ENCODE data around the gene UBE2N.
"Not testable (repeated sequence)": the region's sequence is repeated elsewhere in the genome, so short reads cannot be mapped to it uniquely, and the experiment has no call there.

The UBE2N gene

DNA sequence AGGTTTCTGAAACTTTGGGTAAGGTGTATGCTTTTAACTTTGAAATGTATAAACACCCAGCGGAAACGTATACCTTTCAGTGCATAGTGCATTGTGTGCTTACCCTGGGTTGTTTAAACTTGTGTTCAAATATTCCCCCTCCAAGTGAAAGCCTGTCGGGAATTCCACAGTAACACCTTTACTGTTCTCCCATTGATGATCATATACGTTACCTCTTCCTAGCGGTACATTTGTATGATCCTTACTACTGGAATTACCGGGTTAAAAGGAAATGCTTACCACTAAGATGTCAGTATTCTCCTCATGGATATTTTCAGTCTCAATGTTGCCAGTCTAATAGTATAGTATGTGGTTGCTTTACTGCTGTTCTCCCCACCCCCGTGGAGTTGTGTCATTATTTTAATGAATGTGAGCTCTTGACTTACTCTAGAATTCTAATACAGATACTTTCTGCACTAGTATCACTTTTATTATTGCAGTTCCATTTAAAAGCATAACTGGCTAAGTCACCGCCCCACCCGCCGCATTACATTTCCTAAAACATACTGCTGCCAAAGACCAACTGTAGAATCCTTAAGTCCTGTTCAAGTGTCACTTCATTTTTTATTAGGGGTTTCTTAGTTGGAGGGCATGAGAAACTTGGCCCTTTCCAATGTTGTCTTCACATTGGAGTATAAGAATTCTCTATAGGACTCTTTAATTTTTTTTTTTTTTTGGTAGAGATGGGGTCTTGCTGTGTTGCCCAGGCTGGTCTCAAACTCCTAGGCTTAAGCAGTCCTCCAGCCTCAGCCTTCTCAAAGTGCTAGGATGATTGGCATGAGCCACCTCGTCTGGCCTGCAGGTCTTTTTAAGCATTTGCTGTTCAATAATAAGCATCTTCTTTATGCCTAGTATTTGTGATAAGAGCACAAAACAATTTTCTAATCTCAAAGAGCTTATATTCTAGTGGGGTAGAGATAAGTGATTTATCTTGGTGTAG, 39.1 kb downstream of the UBE2N start:
- no peak for DNase-seq (ENCODE audit: low spot score)
- H2BK12ac ChIP-seq (ENCODE audit: low read length) = no peak overlapping the region
- H2BK120ac ChIP-seq (ENCODE audit: low read depth, low read length) = no peak overlapping the region
- H3K27me3 ChIP-seq (ENCODE audit: control insufficient read depth in 3 of 3, insufficient read depth in 3 of 3, low read depth in 1 of 3, low read length in 3 of 3) = no peaks in the 10 kb centered on the region
- no peaks in the 10 kb centered on the region for H3K9me3 ChIP-seq (replicated peaks in 1 of 2; ENCODE audit: control insufficient read depth in 2 of 2, insufficient read depth in 1 of 2, low read depth in 1 of 2, low read length in 2 of 2)
- no peak overlapping the region for H2BK5ac ChIP-seq (ENCODE audit: low read length)
- no peak overlapping the region for H3K14ac ChIP-seq (ENCODE audit: low read length)
- no peak overlapping the region for H3K9ac ChIP-seq (ENCODE audit: low read depth, low read length, poor library complexity)
- no peak overlapping the region for H3K4me2 ChIP-seq (ENCODE audit: insufficient read depth, low read length, poor library complexity, severe bottlenecking)
- peaks cover 2 to 63% of the 10 kb centered on the region in 2 donors for H3K36me3 ChIP-seq (replicated peaks in 1 of 2; ENCODE audit: control insufficient read depth in 2 of 2, insufficient read depth in 2 of 2, low read length in 2 of 2)
- H4K8ac ChIP-seq (ENCODE audit: low read depth, low read length) = no peak overlapping the region
- no peak overlapping the region for H3K4ac ChIP-seq (ENCODE audit: low read length)
- no peak overlapping the region for H3K4me3 ChIP-seq (ENCODE audit: low read length in 2 of 2)
- H2AK5ac ChIP-seq (ENCODE audit: low read depth, low read length) = no peak overlapping the region
- H3K18ac ChIP-seq (ENCODE audit: low read length) = no peak overlapping the region
- H3K4me1 ChIP-seq (ENCODE audit: control insufficient read depth in 2 of 2, insufficient read depth in 1 of 2, low read depth in 1 of 2, low read length in 2 of 2) = no peaks in the 10 kb centered on the region
- WGBS, 2 donors (ENCODE audit: extremely low coverage in 2 of 2, insufficient read length in 2 of 2, insufficient replicate concordance in 1 of 2) = no CpG with 5 or more reads among the region's 11 CpGs
- H2AFZ ChIP-seq (ENCODE audit: low read length) = no peak overlapping the region
- H4K91ac ChIP-seq (ENCODE audit: low read depth, low read length, poor library complexity) = no peak overlapping the region
- no peak overlapping the region for H2BK15ac ChIP-seq (ENCODE audit: low read length)
- H3K79me1 ChIP-seq (ENCODE audit: low read depth, low read length) = peaks cover 1% of the 10 kb centered on the region
- H3K27ac ChIP-seq (replicated peaks; ENCODE audit: low read length) = no peak overlapping the region
- H3K23ac ChIP-seq (ENCODE audit: low read depth, low read length, poor library complexity) = no peak overlapping the region

DNA sequence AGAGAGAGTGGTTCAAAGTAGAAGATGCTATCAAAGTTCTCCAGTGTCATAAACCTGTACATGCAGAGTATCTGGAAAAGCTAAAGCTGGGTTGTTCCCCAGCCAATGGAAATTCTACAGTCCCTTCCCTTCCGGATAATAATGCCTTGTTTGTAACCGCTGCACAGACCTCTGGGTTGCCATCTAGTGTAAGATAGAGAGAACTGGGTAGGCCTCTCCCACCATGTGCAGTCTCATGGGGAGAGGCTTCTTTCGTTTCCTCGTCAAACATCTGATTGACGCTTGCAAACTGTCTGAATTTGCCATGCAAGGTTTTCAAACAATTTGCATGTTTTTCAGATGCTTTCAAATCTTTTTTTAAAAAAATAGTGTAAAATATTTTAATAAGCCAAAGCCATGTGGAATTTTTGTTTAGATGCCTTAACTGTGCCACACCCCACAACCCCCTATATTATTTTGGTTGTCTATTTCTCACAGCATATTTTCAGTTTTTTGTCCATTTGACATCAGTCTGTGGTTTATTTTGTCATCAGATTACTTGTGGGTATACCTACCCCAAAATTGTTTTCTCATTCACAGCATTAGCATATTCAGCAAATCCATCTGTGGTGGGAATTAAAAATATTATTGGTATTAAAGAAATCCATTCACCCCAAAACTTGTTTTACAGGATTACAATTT, 42.4 kb downstream of the UBE2N start:
- not testable (repeated sequence) for H3K27ac ChIP-seq (replicated peaks; ENCODE audit: low read length); H3K14ac ChIP-seq (ENCODE audit: low read length); H2BK15ac ChIP-seq (ENCODE audit: low read length); H3K27me3 ChIP-seq (ENCODE audit: control insufficient read depth in 3 of 3, insufficient read depth in 3 of 3, low read depth in 1 of 3, low read length in 3 of 3); H2BK12ac ChIP-seq (ENCODE audit: low read length); H4K91ac ChIP-seq (ENCODE audit: low read depth, low read length, poor library complexity); H2BK5ac ChIP-seq (ENCODE audit: low read length); H3K9ac ChIP-seq (ENCODE audit: low read depth, low read length, poor library complexity); H4K8ac ChIP-seq (ENCODE audit: low read depth, low read length); H2AFZ ChIP-seq (ENCODE audit: low read length); H2BK120ac ChIP-seq (ENCODE audit: low read depth, low read length); H3K9me3 ChIP-seq (replicated peaks in 1 of 2; ENCODE audit: control insufficient read depth in 2 of 2, insufficient read depth in 1 of 2, low read depth in 1 of 2, low read length in 2 of 2); H3K4ac ChIP-seq (ENCODE audit: low read length); H3K4me3 ChIP-seq (ENCODE audit: low read length in 2 of 2); DNase-seq (ENCODE audit: low spot score); H3K4me1 ChIP-seq (ENCODE audit: control insufficient read depth in 2 of 2, insufficient read depth in 1 of 2, low read depth in 1 of 2, low read length in 2 of 2); H3K18ac ChIP-seq (ENCODE audit: low read length); H3K4me2 ChIP-seq (ENCODE audit: insufficient read depth, low read length, poor library complexity, severe bottlenecking); H3K23ac ChIP-seq (ENCODE audit: low read depth, low read length, poor library complexity); H2AK5ac ChIP-seq (ENCODE audit: low read depth, low read length); H3K79me1 ChIP-seq (ENCODE audit: low read depth, low read length)
- WGBS, 2 donors (ENCODE audit: extremely low coverage in 2 of 2, insufficient read length in 2 of 2, insufficient replicate concordance in 1 of 2) = no CpG with 5 or more reads among the region's 5 CpGs
- peaks cover 3 to 61% of the 10 kb centered on the region in 2 donors for H3K36me3 ChIP-seq (replicated peaks in 1 of 2; ENCODE audit: control insufficient read depth in 2 of 2, insufficient read depth in 2 of 2, low read length in 2 of 2)

DNA sequence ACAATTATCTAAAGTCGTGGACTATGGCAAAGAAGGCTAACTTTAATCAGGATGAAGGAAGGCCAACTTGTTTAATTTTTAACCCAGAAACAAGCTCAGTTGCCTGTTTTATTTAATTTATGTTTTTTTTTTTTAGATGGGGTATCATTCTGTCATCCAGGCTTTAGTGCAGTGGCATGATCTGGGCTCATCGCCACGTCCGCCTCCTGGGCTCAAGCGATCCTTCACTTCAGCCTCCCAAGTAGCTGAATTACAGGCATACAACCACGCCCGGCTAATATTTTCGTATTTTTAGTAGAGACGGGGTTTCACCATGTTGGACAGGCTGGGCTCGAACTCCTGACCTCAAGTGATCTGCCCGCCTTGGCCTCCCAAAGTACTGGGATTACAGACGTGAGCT, 44.3 kb downstream of the UBE2N start:
- Histone ChIP-seq H2BK12ac (ENCODE audit: low read length) (no peak overlapping the region), H2BK5ac (ENCODE audit: low read length) (no peak overlapping the region), H3K9ac (ENCODE audit: low read depth, low read length, poor library complexity) (no peak overlapping the region), H3K14ac (ENCODE audit: low read length) (no peak overlapping the region), H3K27ac (replicated peaks; ENCODE audit: low read length) (no peak overlapping the region), H3K23ac (ENCODE audit: low read depth, low read length, poor library complexity) (no peak overlapping the region), H3K9me3 (replicated peaks in 1 of 2; ENCODE audit: control insufficient read depth in 2 of 2, insufficient read depth in 1 of 2, low read depth in 1 of 2, low read length in 2 of 2) (no peaks in the 10 kb centered on the region), H3K18ac (ENCODE audit: low read length) (no peak overlapping the region), H4K8ac (ENCODE audit: low read depth, low read length) (no peak overlapping the region), H3K4me2 (ENCODE audit: insufficient read depth, low read length, poor library complexity, severe bottlenecking) (no peak overlapping the region), H3K79me1 (ENCODE audit: low read depth, low read length) (peaks cover 1% of the 10 kb centered on the region), H3K4me1 (ENCODE audit: control insufficient read depth in 2 of 2, insufficient read depth in 1 of 2, low read depth in 1 of 2, low read length in 2 of 2) (no peaks in the 10 kb centered on the region), H3K4me3 (ENCODE audit: low read length in 2 of 2) (no peak overlapping the region), H2BK120ac (ENCODE audit: low read depth, low read length) (no peak overlapping the region), H3K36me3 (replicated peaks in 1 of 2; ENCODE audit: control insufficient read depth in 2 of 2, insufficient read depth in 2 of 2, low read length in 2 of 2) (peaks cover 3 to 49% of the 10 kb centered on the region in 2 donors), H2AFZ (ENCODE audit: low read length) (no peak overlapping the region), H3K4ac (ENCODE audit: low read length) (no peak overlapping the region), H4K91ac (ENCODE audit: low read depth, low read length, poor library complexity) (no peak overlapping the region), H3K27me3 (ENCODE audit: control insufficient read depth in 3 of 3, insufficient read depth in 3 of 3, low read depth in 1 of 3, low read length in 3 of 3) (no peaks in the 10 kb centered on the region), H2BK15ac (ENCODE audit: low read length) (no peak overlapping the region), H2AK5ac (ENCODE audit: low read depth, low read length) (no peak overlapping the region)
- no CpG with 5 or more reads among the region's 12 CpGs for WGBS, 2 donors (ENCODE audit: extremely low coverage in 2 of 2, insufficient read length in 2 of 2, insufficient replicate concordance in 1 of 2)
- DNase-seq (ENCODE audit: low spot score) = no peak

DNA sequence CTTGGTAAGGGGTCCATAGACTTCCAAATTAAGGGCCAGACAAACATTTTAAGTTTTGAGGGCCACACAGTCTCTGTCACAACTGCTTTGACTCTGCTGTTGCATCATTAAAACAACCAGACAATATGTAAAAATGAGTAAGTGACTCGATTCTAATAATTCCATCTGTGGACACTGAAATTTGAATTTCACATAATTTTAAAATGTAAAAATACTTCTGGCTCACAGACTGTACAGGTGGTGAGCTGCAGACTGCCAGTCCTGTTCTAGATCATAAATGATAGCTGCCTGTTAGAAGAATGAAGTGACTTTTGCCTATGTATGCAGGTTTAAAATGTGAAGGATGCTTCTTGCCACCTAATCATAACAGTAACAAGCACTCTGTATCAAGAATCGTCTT, 48.3 kb downstream of the UBE2N start:
- WGBS, 2 donors (ENCODE audit: extremely low coverage in 2 of 2, insufficient read length in 2 of 2, insufficient replicate concordance in 1 of 2) = no CpG with 5 or more reads among the region's 2 CpGs

More for the DNA sequence above, 48.3 kb downstream of the UBE2N start:
- Histone ChIP-seq H3K9me3 (replicated peaks in 1 of 2; ENCODE audit: control insufficient read depth in 2 of 2, insufficient read depth in 1 of 2, low read depth in 1 of 2, low read length in 2 of 2) (no peaks in the 10 kb centered on the region), H2BK120ac (ENCODE audit: low read depth, low read length) (no peak overlapping the region), H3K27ac (replicated peaks; ENCODE audit: low read length) (no peak overlapping the region), H2BK12ac (ENCODE audit: low read length) (no peak overlapping the region), H3K27me3 (ENCODE audit: control insufficient read depth in 3 of 3, insufficient read depth in 3 of 3, low read depth in 1 of 3, low read length in 3 of 3) (no peaks in the 10 kb centered on the region), H2BK15ac (ENCODE audit: low read length) (no peak overlapping the region), H3K23ac (ENCODE audit: low read depth, low read length, poor library complexity) (no peak overlapping the region), H3K36me3 (replicated peaks in 1 of 2; ENCODE audit: control insufficient read depth in 2 of 2, insufficient read depth in 2 of 2, low read length in 2 of 2) (peaks cover 3 to 42% of the 10 kb centered on the region in 2 donors), H3K9ac (ENCODE audit: low read depth, low read length, poor library complexity) (no peak overlapping the region), H3K14ac (ENCODE audit: low read length) (no peak overlapping the region), H3K4me1 (ENCODE audit: control insufficient read depth in 2 of 2, insufficient read depth in 1 of 2, low read depth in 1 of 2, low read length in 2 of 2) (peaks cover 0 to 2% of the 10 kb centered on the region in 2 donors), H2AK5ac (ENCODE audit: low read depth, low read length) (no peak overlapping the region), H2BK5ac (ENCODE audit: low read length) (no peak overlapping the region), H3K18ac (ENCODE audit: low read length) (no peak overlapping the region), H3K4me3 (ENCODE audit: low read length in 2 of 2) (no peak overlapping the region), H4K8ac (ENCODE audit: low read depth, low read length) (no peak overlapping the region), H3K4me2 (ENCODE audit: insufficient read depth, low read length, poor library complexity, severe bottlenecking) (no peak overlapping the region), H2AFZ (ENCODE audit: low read length) (no peak overlapping the region), H3K4ac (ENCODE audit: low read length) (no peak overlapping the region), H4K91ac (ENCODE audit: low read depth, low read length, poor library complexity) (no peak overlapping the region), H3K79me1 (ENCODE audit: low read depth, low read length) (peaks cover 1% of the 10 kb centered on the region)
- no peak for DNase-seq (ENCODE audit: low spot score)

Measured in neuronal stem cell (in vitro differentiated cells).